Naive thymus-derived CD4-positive, alpha-beta T cell (primary cell): ENCODE results near the gene CCDC12. TPM values are rescaled to one million over a fixed set of nuclear protein-coding genes. Genes with fewer than 3 reads are reported as not detected.

Source experiments
- ATAC-seq: fragments of 150-1000 bp; cut with Tn5 transposase; 2 replicates; pipeline ENCODE4 v1.10.0; 2021; ENCODE audit warnings: mild to moderate bottlenecking, moderate library complexity
- CTCF ChIA-PET: fragments of 350-600 bp; sonication (Branson Sonifier 250); formaldehyde crosslinking; loops from one replicate; lab custom pipeline; 2021; ENCODE audit warnings: antibody characterized with exemption; lab: Charles Lee
- POLR2A ChIA-PET: fragments of 350-600 bp; sonication (Branson Sonifier 250); formaldehyde crosslinking; loops from one replicate; lab custom pipeline; 2021; ENCODE audit warnings: antibody characterized with exemption, inconsistent platforms; lab: Charles Lee
- DNase-seq, 9 donors: peaks; one replicate each; pipeline versions ENCODE4 v3.0.0 to v3.0.0-alpha.2; 2020 to 2022; ENCODE audit warnings: mixed read lengths in 1 of 9
- H3K27ac ChIP-seq: one replicate; pipeline ENCODE4 v1.7.0; 2013; ENCODE audit warnings: mild to moderate bottlenecking, low read depth, low read length, moderate library complexity
- H3K27me3 ChIP-seq, 2 donors: one replicate each; pipeline ENCODE4 v1.7.0; 2013; ENCODE audit warnings: low read length in 2 of 2, mild to moderate bottlenecking in 2 of 2, moderate library complexity in 2 of 2; ENCODE audit not compliant: control insufficient read depth in 2 of 2, insufficient read depth in 2 of 2
- H3K36me3 ChIP-seq, 3 experiments: 1 replicate in 2 of 3; 2 replicates in 1 of 3; pipeline ENCODE4 v1.7.0; 2013; ENCODE audit warnings: low read length in 3 of 3, mild to moderate bottlenecking in 3 of 3, moderate library complexity in 1 of 3; ENCODE audit not compliant: insufficient read depth in 3 of 3, control insufficient read depth in 2 of 3
- H3K4me1 ChIP-seq, 2 donors: one replicate each; pipeline ENCODE4 v1.7.0; 2013; ENCODE audit warnings: low read length in 2 of 2, mild to moderate bottlenecking in 2 of 2, moderate library complexity in 1 of 2; ENCODE audit not compliant: control insufficient read depth in 2 of 2, insufficient read depth in 2 of 2
- H3K4me3 ChIP-seq: 2 replicates; pipeline ENCODE4 v1.7.0; 2013; ENCODE audit warnings: mild to moderate bottlenecking, low read length
- H3K9me3 ChIP-seq, 3 experiments: 1 replicate in 2 of 3; 2 replicates in 1 of 3; pipeline ENCODE4 v1.7.0; 2013; ENCODE audit warnings: low read length in 3 of 3; ENCODE audit not compliant: control insufficient read depth in 2 of 3
- H3K27ac Mint-ChIP-seq, 9 donors: one replicate each; pipeline ENCODE4 v1.8.0; 2020 to 2022; ENCODE audit warnings: mixed read lengths in 9 of 9, mild to moderate bottlenecking in 8 of 9, moderate library complexity in 5 of 9, inconsistent platforms in 2 of 9
- H3K27me3 Mint-ChIP-seq, 5 donors: one replicate each; pipeline ENCODE4 v1.8.0; 2021 to 2022; ENCODE audit warnings: mixed read lengths in 5 of 5, mild to moderate bottlenecking in 1 of 5
- H3K36me3 Mint-ChIP-seq, 5 donors: one replicate each; pipeline ENCODE4 v1.8.0; 2020 to 2022; ENCODE audit warnings: mixed read lengths in 5 of 5, mild to moderate bottlenecking in 3 of 5, inconsistent platforms in 1 of 5
- H3K4me1 Mint-ChIP-seq, 7 donors: one replicate each; pipeline ENCODE4 v1.8.0; 2020 to 2022; ENCODE audit warnings: mixed read lengths in 7 of 7, mild to moderate bottlenecking in 3 of 7, inconsistent platforms in 1 of 7
- H3K4me3 Mint-ChIP-seq, 10 donors: one replicate each; pipeline ENCODE4 v1.8.0; 2020 to 2022; ENCODE audit warnings: mild to moderate bottlenecking in 10 of 10, mixed read lengths in 10 of 10, moderate library complexity in 6 of 10, inconsistent platforms in 2 of 10
- H3K9me3 Mint-ChIP-seq, 11 donors: one replicate each; pipeline ENCODE4 v1.8.0; 2020 to 2022; ENCODE audit warnings: mixed read lengths in 11 of 11, mild to moderate bottlenecking in 4 of 11, inconsistent platforms in 1 of 11, moderate library complexity in 1 of 11
- intact Hi-C, 2 donors: fragments of 100-400 bp; cut with micrococcal nuclease; formaldehyde crosslinking; loops; one replicate each; pipeline ENCODE4 v1.15.1; 2023
- polyA plus RNA-seq, 2 donors: library from polyadenylated mRNA; unstranded; fragments of 300-500 nt; fragmentation: Illumina TruSeq; gene quantifications; one replicate each; pipeline ENCODE4 v1.2.3, GENCODE V29; 2021
- total RNA-seq, 6 experiments: library from RNA in 5 of 6; stranded (reverse) in 5 of 6; gene quantifications; 1 replicate in 5 of 6; 2 replicates in 1 of 6; pipeline ENCODE4 v1.2.3 and lab custom pipeline; 2021 to 2026

CCDC12 gene
- total and polyA plus RNA-seq, 7 experiments from 2014 or later: 51.6 to 115 (median 60.2) TPM

GRCh38 chr3:46954178-46954577 is 22.4 kb downstream of the CCDC12 start:
- Mint-ChIP-seq H3K27ac (peak overlapping the region; percentile 2 to 88 (median 56)), H3K27me3 (no peaks in the 10 kb centered on the region), H3K4me3 (peak overlapping the region; percentile 52 to 75 (median 70)), H3K4me1 (peaks cover 65 to 96% (median 91%) of the 10 kb centered on the region in 7 donors), H3K36me3 (peaks cover 0 to 10% (median 0%) of the 10 kb centered on the region in 5 donors), H3K9me3 (no peaks in the 10 kb centered on the region)
- Histone ChIP-seq H3K36me3 (no peaks in the 10 kb centered on the region), H3K4me3 (peak overlapping the region; percentile 34), H3K4me1 (peaks cover 57 to 84% of the 10 kb centered on the region in 2 donors), H3K27ac (no peak overlapping the region), H3K27me3 (no peaks in the 10 kb centered on the region), H3K9me3 (no peaks in the 10 kb centered on the region)
- DNase-seq: no peak
- intact Hi-C loops: no loop called here
- ChIA-PET CTCF (interaction anchor here (1.4 kb wide), 1 partner anchor 44 kb away, joined by 3 read pairs; no protein-coding TSS in a partner anchor), POLR2A (interaction anchor here (1.1 kb wide), 1 partner anchor 13 kb away, joined by 3 read pairs; no protein-coding TSS in a partner anchor)
- no peak for ATAC-seq

GRCh38 chr3:46953234-46954010 is 23.1 kb downstream of the CCDC12 start:
- H3K36me3 ChIP-seq: no peaks in the 10 kb centered on the region
- Mint-ChIP-seq H3K4me1 (peaks cover 65 to 96% (median 91%) of the 10 kb centered on the region in 7 donors), H3K27ac (peak overlapping the region; percentile 2 to 88 (median 57)), H3K36me3 (peaks cover 0 to 12% (median 0%) of the 10 kb centered on the region in 5 donors), H3K27me3 (no peaks in the 10 kb centered on the region), H3K4me3 (peak overlapping the region; percentile 52 to 75 (median 70)), H3K9me3 (no peaks in the 10 kb centered on the region)
- ChIA-PET CTCF (interaction anchor here (1.4 kb wide), 1 partner anchor 45 kb away, joined by 3 read pairs; no protein-coding TSS in a partner anchor), POLR2A (interaction anchor here (0.6 to 1.1 kb wide), 3 partner anchors 12 to 74 kb away, joined by 3 read pairs; no protein-coding TSS in a partner anchor)
- peak overlapping the region; percentile 34 for H3K4me3 ChIP-seq
- H3K9me3 ChIP-seq: no peaks in the 10 kb centered on the region
- no peak for DNase-seq
- intact Hi-C loops: no loop called here
- H3K4me1 ChIP-seq: peaks cover 60 to 84% of the 10 kb centered on the region in 2 donors
- no peak overlapping the region for H3K27ac ChIP-seq
- peak; percentile 55 for ATAC-seq
- H3K27me3 ChIP-seq: no peaks in the 10 kb centered on the region

- DNase-seq: no peak
- intact Hi-C loops: no loop called here
- peak overlapping the region in 5 of 10 donors; percentile 2 to 75 (median 66) for H3K4me3 Mint-ChIP-seq
Observed at GRCh38 chr3:46952813-46953212, 23.7 kb downstream of the CCDC12 start.

GRCh38 chr3:46950650-46951241 is 25.8 kb downstream of the CCDC12 start:
- H3K9me3 Mint-ChIP-seq: no peaks in the 10 kb centered on the region
- peaks cover 85 to 97% (median 95%) of the 10 kb centered on the region in 7 donors for H3K4me1 Mint-ChIP-seq
- no peaks in the 10 kb centered on the region for H3K27me3 Mint-ChIP-seq
- Histone ChIP-seq H3K9me3 (no peaks in the 10 kb centered on the region), H3K27me3 (no peaks in the 10 kb centered on the region), H3K36me3 (peaks cover 0 to 12% (median 0%) of the 10 kb centered on the region in 3 experiments), H3K4me3 (no peak overlapping the region), H3K27ac (no peak overlapping the region), H3K4me1 (peaks cover 72 to 88% of the 10 kb centered on the region in 2 donors)
- DNase-seq: no peak
- no peak for ATAC-seq
- peaks cover 0 to 18% (median 0%) of the 10 kb centered on the region in 5 donors for H3K36me3 Mint-ChIP-seq
- intact Hi-C loops: no loop called here
- H3K27ac Mint-ChIP-seq: peak overlapping the region in 3 of 9 donors; percentile 49 to 69 (median 57)
- H3K4me3 Mint-ChIP-seq: peak overlapping the region in 2 of 10 donors; percentile 24 to 41
- POLR2A ChIA-PET: interaction anchor here (1.1 kb wide), 1 partner anchor 10 kb away, joined by 3 read pairs; no protein-coding TSS in a partner anchor
- CTCF ChIA-PET: interaction anchor here (0.6 kb wide), 1 partner anchor 10 kb away, joined by 3 read pairs; no protein-coding TSS in a partner anchor

More at GRCh38 chr3:46952813-46953212, 23.7 kb downstream of the CCDC12 start:
- POLR2A ChIA-PET: no interaction called here
- H3K27me3 ChIP-seq: no peaks in the 10 kb centered on the region
- no peaks in the 10 kb centered on the region for H3K9me3 Mint-ChIP-seq
- H3K4me1 Mint-ChIP-seq: peaks cover 71 to 96% (median 91%) of the 10 kb centered on the region in 7 donors
- peak overlapping the region; percentile 34 for H3K4me3 ChIP-seq
- H3K27ac Mint-ChIP-seq: peak overlapping the region in 5 of 9 donors; percentile 2 to 71 (median 45)
- CTCF ChIA-PET: no interaction called here
- ATAC-seq: no peak
- H3K27ac ChIP-seq: no peak overlapping the region
- H3K36me3 Mint-ChIP-seq: peaks cover 0 to 12% (median 0%) of the 10 kb centered on the region in 5 donors
- H3K27me3 Mint-ChIP-seq: no peaks in the 10 kb centered on the region
- H3K9me3 ChIP-seq: no peaks in the 10 kb centered on the region
- H3K4me1 ChIP-seq: peaks cover 66 to 86% of the 10 kb centered on the region in 2 donors
- no peaks in the 10 kb centered on the region for H3K36me3 ChIP-seq

- H3K9me3 Mint-ChIP-seq: no peaks in the 10 kb centered on the region
- peaks cover 84 to 97% (median 95%) of the 10 kb centered on the region in 7 donors for H3K4me1 Mint-ChIP-seq
- Histone ChIP-seq H3K27ac (no peak overlapping the region), H3K4me3 (no peak overlapping the region), H3K27me3 (no peaks in the 10 kb centered on the region), H3K4me1 (peaks cover 67 to 88% of the 10 kb centered on the region in 2 donors), H3K9me3 (no peaks in the 10 kb centered on the region), H3K36me3 (peaks cover 0 to 13% (median 0%) of the 10 kb centered on the region in 3 experiments)
- ChIA-PET POLR2A (interaction anchor here (0.6 kb wide), 1 partner anchor 130 kb away, joined by 3 read pairs; no protein-coding TSS in a partner anchor), CTCF (no interaction called here)
- H3K27me3 Mint-ChIP-seq: no peaks in the 10 kb centered on the region
- peak overlapping the region in 7 of 9 donors; percentile 42 to 85 (median 71) for H3K27ac Mint-ChIP-seq
- DNase-seq (no peak), ATAC-seq (no peak)
- peak overlapping the region; percentile 4 to 79 (median 60) for H3K4me3 Mint-ChIP-seq
- intact Hi-C loops: no loop called here
- H3K36me3 Mint-ChIP-seq: peaks cover 0 to 20% (median 0%) of the 10 kb centered on the region in 5 donors
Observed at GRCh38 chr3:46950177-46950576, 26.4 kb downstream of the CCDC12 start.
